ENCODE data around the gene DCAF11. TPM values are rescaled to one million over a fixed set of nuclear protein-coding genes. Genes with fewer than 3 reads are reported as not detected.

The DCAF11 gene
- total and polyA plus RNA-seq, 4 donors, result 26.4 to 153 (median 64.2) TPM

DNA sequence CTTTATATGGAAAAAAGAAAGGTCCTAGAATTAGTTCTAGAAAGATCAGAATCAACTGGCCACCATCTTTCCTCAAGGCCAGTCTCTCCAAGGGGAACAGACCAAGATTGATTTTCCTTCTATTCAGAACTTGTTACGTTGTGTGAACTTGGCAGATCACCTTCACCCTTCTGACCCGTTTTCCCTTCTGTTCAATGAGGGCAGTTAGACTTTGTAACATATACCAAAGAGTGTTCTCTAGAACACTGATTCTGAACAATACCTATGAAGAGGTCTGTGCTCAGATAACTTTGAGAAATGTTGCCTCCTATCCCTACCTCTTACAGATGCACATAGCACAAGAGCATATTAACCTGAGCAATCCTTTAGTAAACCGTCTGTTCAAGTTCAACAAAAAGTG is 31.1 kb upstream of the DCAF11 start:
- H3K9ac ChIP-seq (ENCODE audit: insufficient read depth in 1 of 2, low read length in 2 of 2), result no peak overlapping the region
- no peak overlapping the region for H3K27ac ChIP-seq (ENCODE audit: low read depth in 1 of 2, low read length in 1 of 2)
- TF ChIP-seq CTCF (IDR thresholded peaks at IDR 0.05; ENCODE audit: control extremely low read depth, extremely low read depth), result no peak
- H3K36me3 ChIP-seq (ENCODE audit: control insufficient read depth in 4 of 4, insufficient read depth in 4 of 4, low read length in 4 of 4), result no peaks in the 10 kb centered on the region
- H3K27me3 ChIP-seq (ENCODE audit: control insufficient read depth in 3 of 3, insufficient read depth in 3 of 3, low read length in 2 of 3), result peaks cover 0 to 14% (median 12%) of the 10 kb centered on the region in 3 donors
- peaks cover 0 to 9% (median 3%) of the 10 kb centered on the region in 5 donors for H3K4me1 ChIP-seq (ENCODE audit: control insufficient read depth in 5 of 5, insufficient read depth in 5 of 5, low read length in 5 of 5)
- no peak for ATAC-seq (ENCODE audit: insufficient read depth, low FRiP score)
- H3K9me3 ChIP-seq (ENCODE audit: control insufficient read depth in 4 of 4, insufficient read depth in 3 of 4, low read length in 3 of 4), result no peaks in the 10 kb centered on the region
- no peak for DNase-seq
- no peak overlapping the region for H3K4me3 ChIP-seq
- WGBS, 2 donors, result 89 to 93% methylated on average over 3 of the region's 3 CpGs

DNA sequence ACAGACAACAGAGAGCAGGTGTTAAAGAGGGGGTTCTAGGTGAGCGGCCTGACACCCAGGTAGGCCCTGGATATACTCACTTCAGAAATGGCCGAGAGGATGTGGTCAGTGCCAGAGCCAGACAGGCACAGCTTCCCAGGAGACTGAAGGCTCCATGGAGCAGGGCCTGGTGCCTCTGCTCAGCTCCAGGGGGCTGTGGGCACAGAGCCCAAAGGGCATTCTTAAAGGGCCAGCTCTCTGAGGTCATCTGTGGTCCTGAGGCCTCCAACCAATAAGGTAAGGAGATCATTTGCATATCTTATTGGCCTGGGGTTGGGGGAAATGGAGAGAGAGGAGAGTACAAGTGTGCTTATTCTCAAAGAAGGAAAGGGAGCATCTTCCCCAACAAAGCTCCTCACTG is 30.1 kb upstream of the DCAF11 start:
- WGBS, 2 donors, result 96 to 100% methylated on average over 2 of the region's 2 CpGs
- H3K4me3 ChIP-seq, result no peak overlapping the region
- peaks cover 0 to 13% (median 6%) of the 10 kb centered on the region in 3 donors for H3K27me3 ChIP-seq (ENCODE audit: control insufficient read depth in 3 of 3, insufficient read depth in 3 of 3, low read length in 2 of 3)
- TF ChIP-seq CTCF (IDR thresholded peaks at IDR 0.05; ENCODE audit: control extremely low read depth, extremely low read depth), result no peak
- no peak for ATAC-seq (ENCODE audit: insufficient read depth, low FRiP score)
- H3K36me3 ChIP-seq (ENCODE audit: control insufficient read depth in 4 of 4, insufficient read depth in 4 of 4, low read length in 4 of 4), result no peaks in the 10 kb centered on the region
- no peak for DNase-seq
- no peaks in the 10 kb centered on the region for H3K9me3 ChIP-seq (ENCODE audit: control insufficient read depth in 4 of 4, insufficient read depth in 3 of 4, low read length in 3 of 4)
- H3K4me1 ChIP-seq (ENCODE audit: control insufficient read depth in 5 of 5, insufficient read depth in 5 of 5, low read length in 5 of 5), result peaks cover 0 to 9% (median 3%) of the 10 kb centered on the region in 5 donors
- no peak overlapping the region for H3K9ac ChIP-seq (ENCODE audit: insufficient read depth in 1 of 2, low read length in 2 of 2)
- no peak overlapping the region for H3K27ac ChIP-seq (ENCODE audit: low read depth in 1 of 2, low read length in 1 of 2)

GRCh38 chr14:24085215-24085614 is 29.4 kb upstream of the DCAF11 start:
- DNase-seq (no peak), ATAC-seq (ENCODE audit: insufficient read depth, low FRiP score) (no peak)
- no peak for TF ChIP-seq CTCF (IDR thresholded peaks at IDR 0.05; ENCODE audit: control extremely low read depth, extremely low read depth)
- 93 to 97% methylated on average over 3 of the region's 3 CpGs for WGBS, 2 donors
- peaks cover 0 to 7% (median 1%) of the 10 kb centered on the region in 3 donors for H3K27me3 ChIP-seq (ENCODE audit: control insufficient read depth in 3 of 3, insufficient read depth in 3 of 3, low read length in 2 of 3)
- H3K4me3 ChIP-seq, result no peak overlapping the region
- H3K27ac ChIP-seq (ENCODE audit: low read depth in 1 of 2, low read length in 1 of 2), result no peak overlapping the region
- no peaks in the 10 kb centered on the region for H3K36me3 ChIP-seq (ENCODE audit: control insufficient read depth in 4 of 4, insufficient read depth in 4 of 4, low read length in 4 of 4)
- no peak overlapping the region for H3K9ac ChIP-seq (ENCODE audit: insufficient read depth in 1 of 2, low read length in 2 of 2)
- peaks cover 0 to 9% (median 3%) of the 10 kb centered on the region in 5 donors for H3K4me1 ChIP-seq (ENCODE audit: control insufficient read depth in 5 of 5, insufficient read depth in 5 of 5, low read length in 5 of 5)
- H3K9me3 ChIP-seq (ENCODE audit: control insufficient read depth in 4 of 4, insufficient read depth in 3 of 4, low read length in 3 of 4), result no peaks in the 10 kb centered on the region
